ENCODE data around the gene PRDX5. TPM values are rescaled to one million over a fixed set of nuclear protein-coding genes. Genes with fewer than 3 reads are reported as not detected.

PRDX5 gene
- total RNA-seq, 1 experiment from 2014 or later: 228 TPM

DNA sequence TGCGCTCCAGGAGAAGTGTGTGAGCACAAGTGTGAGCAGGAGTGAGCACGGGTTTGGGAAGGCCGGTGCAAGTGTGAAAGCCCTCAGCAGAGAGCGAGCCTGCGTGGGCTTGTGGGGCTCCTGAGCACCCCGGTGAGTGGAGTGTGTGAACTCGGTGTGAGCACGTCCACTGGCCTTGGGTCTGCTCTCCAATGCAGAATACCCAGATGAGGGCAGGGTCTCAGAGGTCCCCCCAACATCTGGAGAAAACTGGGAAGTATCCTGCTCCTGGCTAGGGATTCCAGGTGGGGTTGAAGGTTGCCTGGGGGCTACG, 11.4 kb upstream of the PRDX5 start:
- no peak overlapping the region for H4K91ac ChIP-seq (ENCODE audit: insufficient read length, low read depth, low read length)
- no CpG with 5 or more reads among the region's 9 CpGs for WGBS (ENCODE audit: extremely low coverage, insufficient read length, low lambda C conversion rate)
- H3T11ph ChIP-seq (ENCODE audit: low read length): no peak overlapping the region
- peaks cover 5% of the 10 kb centered on the region for H3K79me1 ChIP-seq (ENCODE audit: insufficient read depth, low read depth, low read length, poor library complexity, severe bottlenecking)
- peak overlapping the region; percentile 26 to 96 (median 31); a peak in 4 of 7 replicates for H3K27ac Mint-ChIP-seq
- peaks cover 21% of the 10 kb centered on the region for H3K27me3 Mint-ChIP-seq (ENCODE audit: low read depth)
- H2BK15ac ChIP-seq (ENCODE audit: low read depth, low read length): no peak overlapping the region
- H3K4ac ChIP-seq (ENCODE audit: low read depth, low read length): no peak overlapping the region
- no peak for DNase-seq
- H3K18ac ChIP-seq (ENCODE audit: insufficient read length, low read depth, low read length): no peak overlapping the region
- H3K4me1 Mint-ChIP-seq: peaks cover 13% of the 10 kb centered on the region in 2 experiments
- no peak overlapping the region for H2BK120ac ChIP-seq (ENCODE audit: low read depth, low read length, poor library complexity, severe bottlenecking)
- H3K9ac ChIP-seq (ENCODE audit: extremely low read depth, insufficient read length, low read length): peak overlapping the region; percentile 37
- no peaks in the 10 kb centered on the region for H4K20me1 ChIP-seq (ENCODE audit: control insufficient read depth, insufficient read depth, insufficient read length)
- no peak overlapping the region for H4K5ac ChIP-seq (ENCODE audit: insufficient read length, low read depth, low read length)
- H2BK5ac ChIP-seq (ENCODE audit: insufficient read length, low read length): no peak overlapping the region
- H3K23me2 ChIP-seq (ENCODE audit: insufficient read length, low read depth, low read length, poor library complexity, severe bottlenecking): peaks cover 10% of the 10 kb centered on the region
- no peak overlapping the region for H2AK5ac ChIP-seq (ENCODE audit: insufficient read length, low read length)
- H4K8ac ChIP-seq (replicated peaks; ENCODE audit: insufficient read length, low read depth, low read length): no peak overlapping the region
- H3K27ac ChIP-seq (ENCODE audit: insufficient read length, low read depth, low read length): no peak overlapping the region
- H3K36me3 Mint-ChIP-seq (ENCODE audit: insufficient read depth in 1 of 3, low read depth in 3 of 3): peaks cover 7 to 9% (median 8%) of the 10 kb centered on the region in 3 experiments; a peak in 5 of 7 replicates
- peak overlapping the region; percentile 90 to 92 for H3K4me3 Mint-ChIP-seq
- no peaks in the 10 kb centered on the region for H3K9me3 Mint-ChIP-seq
- no peaks in the 10 kb centered on the region; the same call in 1 of the 2 replicates for H3K27me3 ChIP-seq (ENCODE audit: insufficient read depth, low read length)
- H3K9me3 ChIP-seq (ENCODE audit: control insufficient read depth, low read depth, low read length): no peaks in the 10 kb centered on the region
- H2BK20ac ChIP-seq (ENCODE audit: low read depth, low read length, poor library complexity, severe bottlenecking): no peak overlapping the region
- peaks cover 3% of the 10 kb centered on the region; the same call in 1 of the 2 replicates for H3K79me2 ChIP-seq (ENCODE audit: insufficient read depth, low read length)
- peaks cover 2% of the 10 kb centered on the region; the same call in 1 of the 2 replicates for H3K4me1 ChIP-seq (ENCODE audit: insufficient read depth, low read length)
- H2BK12ac ChIP-seq (ENCODE audit: insufficient read length, low read depth, low read length): no peak overlapping the region
- H3K23ac ChIP-seq (ENCODE audit: insufficient read length, low read depth, low read length): no peak overlapping the region
- H3K56ac ChIP-seq (ENCODE audit: insufficient read length, low read depth, low read length): no peak overlapping the region
- no peak for TF ChIP-seq CTCF (conservative IDR thresholded peaks at IDR 0.05)
- H3K4me2 ChIP-seq (ENCODE audit: insufficient read depth, insufficient read length, low read length): peak overlapping the region; percentile 87
- H2AFZ ChIP-seq (ENCODE audit: low read length): no peak overlapping the region
- peak overlapping the region; percentile 9; the same call in 1 of the 2 replicates for H3K14ac ChIP-seq (ENCODE audit: insufficient read depth, low read length)
